VCaP (cell line): ENCODE results near the gene ANXA11.

Experiments used
- H3K27ac ChIP-seq: fragments of 450-650 bp; 2 replicates; pipeline ENCODE4 v1.5.1; 2017
- TF ChIP-seq, protein P1 (sequence below): fragments of 450-650 bp; conservative IDR thresholded peaks from 2 replicates; pipeline ENCODE4 v1.5.1; 2017; ENCODE audit warnings: mild to moderate bottlenecking, moderate library complexity

ANXA11 gene

DNA sequence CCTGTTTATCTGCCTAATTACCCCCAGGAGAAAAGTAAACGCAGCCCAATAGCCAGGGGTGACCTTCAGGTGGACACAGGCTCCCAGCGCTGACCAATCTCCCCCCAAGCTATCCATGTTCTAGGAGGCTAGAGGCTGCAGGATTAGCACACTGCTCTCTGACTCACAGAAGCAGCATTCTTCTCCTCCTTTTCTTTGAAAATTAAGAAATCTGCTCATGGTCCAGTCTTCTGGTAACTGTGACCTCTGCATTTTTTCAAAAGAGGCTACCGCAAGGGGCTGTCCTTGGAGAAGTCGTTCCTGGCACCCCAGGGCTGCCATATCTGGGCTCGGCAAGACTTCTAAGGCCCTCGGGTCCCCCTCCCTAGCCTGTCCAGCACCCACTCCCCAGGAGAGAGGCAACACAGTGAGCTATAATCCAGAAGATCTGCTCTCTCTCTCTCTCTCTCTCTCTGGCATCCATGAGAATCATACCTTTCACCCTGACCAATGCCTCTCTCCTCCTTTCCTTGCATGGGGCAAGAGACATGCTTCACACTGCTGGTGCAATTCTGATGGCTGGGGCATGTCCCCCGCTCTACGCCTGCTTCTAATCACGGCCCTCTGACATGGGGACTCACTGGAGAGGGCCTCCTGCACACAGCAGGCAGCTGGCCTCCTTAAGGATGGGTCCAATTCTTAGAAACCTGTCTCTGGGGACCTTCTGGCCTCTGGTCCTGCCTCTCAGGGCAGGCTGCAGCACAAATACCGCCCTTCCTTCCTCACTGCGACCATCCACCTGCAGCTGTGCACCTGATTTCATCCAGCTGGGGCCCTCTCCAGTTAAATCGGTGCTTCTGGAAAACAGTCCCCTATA lies 27.3 kb downstream of the ANXA11 start:
- no peak overlapping the region for H3K27ac ChIP-seq
- TF ChIP-seq, protein P1, sequence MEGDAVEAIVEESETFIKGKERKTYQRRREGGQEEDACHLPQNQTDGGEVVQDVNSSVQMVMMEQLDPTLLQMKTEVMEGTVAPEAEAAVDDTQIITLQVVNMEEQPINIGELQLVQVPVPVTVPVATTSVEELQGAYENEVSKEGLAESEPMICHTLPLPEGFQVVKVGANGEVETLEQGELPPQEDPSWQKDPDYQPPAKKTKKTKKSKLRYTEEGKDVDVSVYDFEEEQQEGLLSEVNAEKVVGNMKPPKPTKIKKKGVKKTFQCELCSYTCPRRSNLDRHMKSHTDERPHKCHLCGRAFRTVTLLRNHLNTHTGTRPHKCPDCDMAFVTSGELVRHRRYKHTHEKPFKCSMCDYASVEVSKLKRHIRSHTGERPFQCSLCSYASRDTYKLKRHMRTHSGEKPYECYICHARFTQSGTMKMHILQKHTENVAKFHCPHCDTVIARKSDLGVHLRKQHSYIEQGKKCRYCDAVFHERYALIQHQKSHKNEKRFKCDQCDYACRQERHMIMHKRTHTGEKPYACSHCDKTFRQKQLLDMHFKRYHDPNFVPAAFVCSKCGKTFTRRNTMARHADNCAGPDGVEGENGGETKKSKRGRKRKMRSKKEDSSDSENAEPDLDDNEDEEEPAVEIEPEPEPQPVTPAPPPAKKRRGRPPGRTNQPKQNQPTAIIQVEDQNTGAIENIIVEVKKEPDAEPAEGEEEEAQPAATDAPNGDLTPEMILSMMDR: no peak

DNA sequence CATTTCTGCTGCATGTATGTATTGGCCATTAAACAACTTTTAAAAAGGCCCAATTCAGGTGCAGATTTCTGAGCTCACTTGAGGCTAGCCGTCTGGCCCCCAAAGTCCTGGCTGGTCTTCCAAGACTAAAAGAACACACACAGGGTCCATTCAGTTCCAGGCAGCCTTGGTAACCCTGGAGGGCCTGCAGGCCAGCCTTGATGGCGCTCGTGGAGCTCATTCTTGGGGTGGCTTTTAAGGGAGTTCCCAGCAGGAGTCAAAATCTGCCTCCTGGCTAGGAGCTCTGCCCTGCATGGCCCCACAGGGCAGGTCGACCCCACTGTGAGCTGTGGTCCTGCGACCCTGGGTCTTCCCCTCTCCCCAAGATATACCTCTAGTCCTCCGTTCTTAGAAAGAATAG lies 28.8 kb downstream of the ANXA11 start:
- TF ChIP-seq, protein P1: no peak
- H3K27ac ChIP-seq: no peak overlapping the region

DNA sequence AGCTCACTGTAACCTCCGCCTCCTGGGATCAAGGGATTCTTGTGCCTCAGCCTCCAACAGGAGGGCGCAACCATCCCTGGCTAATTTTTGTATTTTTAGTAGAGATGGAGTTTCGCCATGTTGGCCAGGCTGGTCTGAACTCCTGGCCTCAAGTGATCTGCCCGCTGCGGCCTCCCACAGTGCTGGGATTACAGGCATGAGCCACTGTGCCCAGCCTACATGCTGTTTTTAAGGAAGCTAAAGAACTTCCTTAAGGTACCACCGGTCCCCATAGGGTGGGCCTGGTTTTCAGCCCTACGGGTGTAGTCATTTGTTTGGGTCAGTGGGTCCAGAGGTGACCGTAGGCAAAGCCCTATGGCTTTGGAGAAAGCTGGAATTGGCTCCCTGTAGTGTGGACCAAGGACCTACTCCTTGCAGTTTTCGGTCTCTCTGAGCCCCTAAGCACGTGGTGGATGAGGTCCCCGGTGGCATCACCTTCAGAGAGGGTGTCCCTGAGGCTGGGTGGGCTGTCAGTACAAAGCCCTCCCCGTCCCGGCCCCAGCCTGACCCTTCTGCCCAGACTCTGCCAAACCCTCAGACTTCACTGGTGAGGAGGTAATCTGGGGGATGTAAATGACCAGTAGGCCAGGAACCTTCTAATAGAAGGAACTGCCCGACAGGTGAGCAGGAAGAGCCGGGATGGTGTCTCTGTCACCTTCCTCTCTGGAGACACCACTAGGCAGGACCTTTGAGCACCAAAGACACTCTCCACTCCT lies 30.5 kb downstream of the ANXA11 start:
- TF ChIP-seq, protein P1: no peak
- peak overlapping the region; percentile 96 for H3K27ac ChIP-seq

DNA sequence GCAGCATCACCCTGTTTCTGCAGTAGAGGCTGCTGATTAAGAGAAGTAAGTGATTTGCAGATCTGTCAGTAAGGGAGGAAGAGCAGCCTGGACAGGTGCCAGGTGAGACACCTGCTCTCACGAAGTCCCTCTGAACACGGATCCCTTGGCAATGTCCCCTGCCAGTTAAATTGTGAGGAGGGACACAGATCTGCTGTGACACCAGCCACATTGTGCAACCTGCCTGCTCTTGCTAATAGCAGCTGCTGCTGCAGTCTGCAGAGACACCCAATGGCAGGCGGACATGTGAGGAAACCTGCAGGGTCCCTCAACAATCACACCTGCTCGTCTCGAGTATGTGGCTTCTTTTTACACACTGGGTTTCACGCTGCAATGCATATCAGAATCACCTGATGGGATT lies 31.9 kb downstream of the ANXA11 start:
- TF ChIP-seq, protein P1: no peak
- H3K27ac ChIP-seq: peak overlapping the region; percentile 96

DNA sequence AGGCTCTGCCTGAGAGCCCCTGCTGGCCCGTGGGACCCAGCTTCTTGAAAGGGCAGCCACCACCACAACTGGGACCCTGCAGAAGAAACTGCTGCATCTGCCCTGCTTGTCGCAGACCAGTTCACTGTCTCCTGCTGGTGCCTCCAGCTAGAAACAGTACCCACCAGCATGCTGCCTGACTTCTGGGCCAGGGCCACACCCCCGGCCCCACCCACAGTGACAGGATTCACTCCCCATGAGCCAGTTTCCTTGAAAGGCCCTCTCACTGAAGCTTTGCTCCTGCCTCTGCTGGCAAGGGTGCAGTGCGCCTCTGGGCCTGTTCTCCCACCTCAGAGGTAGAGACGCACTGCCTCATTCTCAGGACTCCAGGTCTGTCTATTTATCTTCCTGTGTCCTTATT lies 32.4 kb downstream of the ANXA11 start:
- TF ChIP-seq, protein P1: no peak
- H3K27ac ChIP-seq: peak overlapping the region; percentile 96

DNA sequence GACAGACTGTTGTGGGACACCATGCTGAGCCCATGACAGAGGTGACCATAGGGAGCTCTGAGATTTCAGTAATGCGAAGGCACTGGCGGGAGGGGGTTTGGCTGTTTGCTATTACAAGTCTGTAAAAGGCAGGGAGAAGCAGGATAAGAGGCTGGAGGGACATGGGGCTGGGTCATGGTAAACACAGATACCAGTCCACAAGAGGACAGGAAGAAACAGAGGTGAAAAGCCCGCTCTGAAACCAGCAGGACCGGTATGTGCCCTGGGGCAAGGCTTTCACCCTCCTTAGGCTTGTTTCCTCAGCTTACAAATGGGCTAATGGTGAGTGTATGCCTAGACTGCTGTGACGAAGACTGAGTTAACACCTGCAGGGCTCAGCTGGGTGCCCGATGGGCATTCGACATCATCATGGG lies 34.1 kb downstream of the ANXA11 start:
- peak overlapping the region; percentile 96 for H3K27ac ChIP-seq
- TF ChIP-seq, protein P1: no peak

DNA sequence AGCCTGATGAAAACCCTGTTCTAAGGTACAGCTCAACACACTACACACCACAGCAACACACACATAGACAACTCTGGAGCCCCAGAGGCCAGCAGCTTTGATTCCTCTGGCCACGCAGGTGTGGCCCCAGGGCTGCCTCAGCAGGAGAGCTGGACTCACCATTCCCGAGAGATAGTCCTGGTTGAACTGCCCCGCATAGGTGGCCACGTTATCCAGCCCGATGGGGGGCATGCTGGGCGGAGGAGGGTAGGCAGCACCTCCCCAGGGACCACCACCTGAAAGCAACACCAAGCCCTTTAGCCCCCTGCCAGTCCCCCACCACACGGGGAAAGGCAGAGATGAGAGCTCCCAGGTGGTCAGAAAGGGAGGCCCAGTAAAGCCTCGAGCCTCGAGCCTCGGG lies 34.7 kb downstream of the ANXA11 start:
- TF ChIP-seq, protein P1: no peak
- peak overlapping the region; percentile 96 for H3K27ac ChIP-seq
